GM23338 (cell line): ENCODE data around the gene AGAP1.

Source experiments
- CREB1 ChIP-seq: fragments of 250-450 bp; sonication (Bioruptor Pico); IDR thresholded peaks from 2 replicates; pipeline ENCODE4 v1.5.0; 2020; ENCODE audit warnings: low read depth, mild to moderate bottlenecking, moderate library complexity
- ETS1 ChIP-seq: IDR thresholded peaks from 2 replicates; pipeline ENCODE4 v1.6.1; 2016; ENCODE audit warnings: antibody characterized with exemption
- EZH2 ChIP-seq: fragments of 200-600 bp; sonication (generic); IDR thresholded peaks from one replicate; pipeline ENCODE4 v1.8.0; 2017; ENCODE audit warnings: antibody characterized with exemption, mild to moderate bottlenecking, low read depth; ENCODE audit not compliant: unreplicated experiment
- EZH2phosphoT487 ChIP-seq: fragments of 200-600 bp; sonication (generic); IDR thresholded peaks from one replicate; pipeline ENCODE4 v1.8.1; 2018; ENCODE audit warnings: antibody characterized with exemption; ENCODE audit not compliant: unreplicated experiment
- JUNB ChIP-seq: IDR thresholded peaks from one replicate; pipeline ENCODE4 v1.6.1; 2016; ENCODE audit warnings: antibody characterized with exemption; ENCODE audit not compliant: unreplicated experiment
- POLR2AphosphoS5 ChIP-seq: IDR thresholded peaks from 2 replicates; pipeline ENCODE4 v1.6.1; 2016; ENCODE audit warnings: antibody characterized with exemption, low read depth
- REST ChIP-seq: IDR thresholded peaks from one replicate; pipeline ENCODE4 v1.6.1; 2018; ENCODE audit warnings: antibody characterized with exemption; ENCODE audit not compliant: unreplicated experiment
- STAT1 ChIP-seq: IDR thresholded peaks from one replicate; pipeline ENCODE4 v1.6.1; 2016; ENCODE audit warnings: antibody characterized with exemption; ENCODE audit not compliant: unreplicated experiment
- TF ChIP-seq, protein P1 (sequence below), 2 experiments: fragments of 200-600 bp in 1 of 2; sonication (generic) in 1 of 2; conservative IDR thresholded peaks; 2 replicates each; pipeline versions ENCODE4 v1.5.1 to v1.6.1; 2016 to 2017; ENCODE audit warnings: antibody characterized with exemption in 2 of 2, low read depth in 2 of 2, mild to moderate bottlenecking in 2 of 2, moderate library complexity in 1 of 2

GRCh38 chr2:236156860-236157194 lies 663.0 kb downstream of the AGAP1 start:
- TF ChIP-seq, protein P1, sequence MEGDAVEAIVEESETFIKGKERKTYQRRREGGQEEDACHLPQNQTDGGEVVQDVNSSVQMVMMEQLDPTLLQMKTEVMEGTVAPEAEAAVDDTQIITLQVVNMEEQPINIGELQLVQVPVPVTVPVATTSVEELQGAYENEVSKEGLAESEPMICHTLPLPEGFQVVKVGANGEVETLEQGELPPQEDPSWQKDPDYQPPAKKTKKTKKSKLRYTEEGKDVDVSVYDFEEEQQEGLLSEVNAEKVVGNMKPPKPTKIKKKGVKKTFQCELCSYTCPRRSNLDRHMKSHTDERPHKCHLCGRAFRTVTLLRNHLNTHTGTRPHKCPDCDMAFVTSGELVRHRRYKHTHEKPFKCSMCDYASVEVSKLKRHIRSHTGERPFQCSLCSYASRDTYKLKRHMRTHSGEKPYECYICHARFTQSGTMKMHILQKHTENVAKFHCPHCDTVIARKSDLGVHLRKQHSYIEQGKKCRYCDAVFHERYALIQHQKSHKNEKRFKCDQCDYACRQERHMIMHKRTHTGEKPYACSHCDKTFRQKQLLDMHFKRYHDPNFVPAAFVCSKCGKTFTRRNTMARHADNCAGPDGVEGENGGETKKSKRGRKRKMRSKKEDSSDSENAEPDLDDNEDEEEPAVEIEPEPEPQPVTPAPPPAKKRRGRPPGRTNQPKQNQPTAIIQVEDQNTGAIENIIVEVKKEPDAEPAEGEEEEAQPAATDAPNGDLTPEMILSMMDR (conservative IDR thresholded peaks at IDR 0.05; ENCODE audit: low read depth in 2 of 2) = no peak
- TF ChIP-seq EZH2phosphoT487 (no peak), REST (no peak), JUNB (no peak), POLR2AphosphoS5 (no peak), EZH2 (no peak), ETS1 (no peak), STAT1 (no peak), CREB1 (no peak)
